Measurements from ENCODE around the gene H2BK1.

GRCh38 chr7:151250181-151251132, 40.2 kb upstream of the H2BK1 start:
- TF ChIP-seq, protein P1, sequence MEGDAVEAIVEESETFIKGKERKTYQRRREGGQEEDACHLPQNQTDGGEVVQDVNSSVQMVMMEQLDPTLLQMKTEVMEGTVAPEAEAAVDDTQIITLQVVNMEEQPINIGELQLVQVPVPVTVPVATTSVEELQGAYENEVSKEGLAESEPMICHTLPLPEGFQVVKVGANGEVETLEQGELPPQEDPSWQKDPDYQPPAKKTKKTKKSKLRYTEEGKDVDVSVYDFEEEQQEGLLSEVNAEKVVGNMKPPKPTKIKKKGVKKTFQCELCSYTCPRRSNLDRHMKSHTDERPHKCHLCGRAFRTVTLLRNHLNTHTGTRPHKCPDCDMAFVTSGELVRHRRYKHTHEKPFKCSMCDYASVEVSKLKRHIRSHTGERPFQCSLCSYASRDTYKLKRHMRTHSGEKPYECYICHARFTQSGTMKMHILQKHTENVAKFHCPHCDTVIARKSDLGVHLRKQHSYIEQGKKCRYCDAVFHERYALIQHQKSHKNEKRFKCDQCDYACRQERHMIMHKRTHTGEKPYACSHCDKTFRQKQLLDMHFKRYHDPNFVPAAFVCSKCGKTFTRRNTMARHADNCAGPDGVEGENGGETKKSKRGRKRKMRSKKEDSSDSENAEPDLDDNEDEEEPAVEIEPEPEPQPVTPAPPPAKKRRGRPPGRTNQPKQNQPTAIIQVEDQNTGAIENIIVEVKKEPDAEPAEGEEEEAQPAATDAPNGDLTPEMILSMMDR (optimal IDR thresholded peaks at IDR 0.05 in 1 of 3, IDR thresholded peaks at IDR 0.05 in 1 of 3, conservative IDR thresholded peaks at IDR 0.05 in 1 of 3; ENCODE audit: extremely low read depth in 1 of 3, insufficient read depth in 2 of 3, low read length in 3 of 3) = no peak
- no peak for TF ChIP-seq EZH2 (IDR thresholded peaks at IDR 0.05; ENCODE audit: low read length)
